Ectodermal cell (in vitro differentiated cells): ENCODE results near the gene CCDC50.

Experiments
- H3K27ac ChIP-seq: 2 replicates; pipeline ENCODE4 v1.7.0; 2013; ENCODE audit warnings: mild to moderate bottlenecking, low read depth, low read length; ENCODE audit not compliant: insufficient read depth, poor library complexity, severe bottlenecking
- H3K27me3 ChIP-seq: 2 replicates; pipeline ENCODE4 v1.7.0; 2013; ENCODE audit warnings: mild to moderate bottlenecking, low read length; ENCODE audit not compliant: insufficient read depth, control insufficient read depth, poor library complexity, severe bottlenecking
- H3K36me3 ChIP-seq: one replicate; pipeline ENCODE4 v1.7.0; 2013; ENCODE audit warnings: low read length; ENCODE audit not compliant: control insufficient read depth, insufficient read depth
- H3K4me1 ChIP-seq: one replicate; pipeline ENCODE4 v1.7.0; 2013; ENCODE audit warnings: low read length; ENCODE audit not compliant: control insufficient read depth, insufficient read depth
- H3K4me3 ChIP-seq: 2 replicates; pipeline ENCODE4 v1.7.0; 2013; ENCODE audit warnings: low read depth, low read length, control low read depth; ENCODE audit not compliant: insufficient read depth
- H3K9me3 ChIP-seq: 2 replicates; pipeline ENCODE4 v1.7.0; 2013; ENCODE audit warnings: mild to moderate bottlenecking, low read length, moderate library complexity; ENCODE audit not compliant: control insufficient read depth
- WGBS, 2 experiments: methylation state at CpG; one replicate each; pipeline ENCODE4 v1.1.7; 2013; ENCODE audit warnings: missing lambda C conversion rate in 2 of 2; 5-methylcytosine and 5-hydroxymethylcytosine counted together

The CCDC50 gene

DNA sequence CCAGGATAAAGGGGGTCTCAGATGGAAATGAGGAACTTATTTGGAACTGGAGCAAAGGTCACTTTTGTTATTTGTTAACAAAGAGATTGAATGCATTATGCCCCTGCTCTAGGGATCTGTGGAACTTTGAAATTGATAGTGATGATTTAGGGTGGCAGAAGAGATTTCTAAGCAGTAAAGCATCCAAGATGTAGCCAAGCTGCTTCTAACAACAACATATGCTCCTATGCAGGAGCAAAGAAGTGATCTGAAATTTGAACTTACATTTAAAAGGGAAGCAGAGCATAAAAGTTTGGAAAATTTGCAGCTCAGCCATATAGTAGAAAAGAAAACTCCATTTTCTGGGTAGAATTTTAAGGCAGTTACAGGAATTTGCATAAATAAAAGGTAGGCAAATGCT, 30.3 kb upstream of the CCDC50 start:
- no peaks in the 10 kb centered on the region for H3K9me3 ChIP-seq
- no peak overlapping the region for H3K4me3 ChIP-seq
- no peaks in the 10 kb centered on the region for H3K36me3 ChIP-seq
- H3K27me3 ChIP-seq: no peaks in the 10 kb centered on the region
- no peaks in the 10 kb centered on the region for H3K4me1 ChIP-seq
- no peak overlapping the region for H3K27ac ChIP-seq

DNA sequence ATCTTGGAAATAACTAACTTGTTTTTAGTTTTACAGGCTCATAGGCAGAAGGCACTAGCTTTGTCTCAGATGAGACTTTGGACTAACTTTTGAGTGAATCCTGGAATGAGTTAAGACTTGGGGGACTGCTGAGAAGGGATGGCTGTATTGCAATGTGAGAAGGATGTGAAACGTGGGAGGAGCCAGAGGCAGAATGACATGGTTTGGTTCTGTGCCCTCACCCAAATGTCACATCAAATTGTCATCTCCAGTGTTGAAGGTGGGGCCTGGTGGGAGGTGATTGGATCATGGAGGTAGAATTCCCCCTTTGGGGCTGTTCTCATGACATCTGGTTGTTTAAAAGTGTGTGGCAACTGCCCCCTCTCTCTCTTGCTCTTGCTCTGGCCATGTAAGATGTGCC, 28.8 kb upstream of the CCDC50 start:
- WGBS, 2 experiments: 79% methylated on average over 1 of the region's 1 CpG
- Histone ChIP-seq H3K27ac (no peak overlapping the region), H3K9me3 (no peaks in the 10 kb centered on the region), H3K4me3 (no peak overlapping the region), H3K36me3 (no peaks in the 10 kb centered on the region), H3K27me3 (no peaks in the 10 kb centered on the region), H3K4me1 (no peaks in the 10 kb centered on the region)

DNA sequence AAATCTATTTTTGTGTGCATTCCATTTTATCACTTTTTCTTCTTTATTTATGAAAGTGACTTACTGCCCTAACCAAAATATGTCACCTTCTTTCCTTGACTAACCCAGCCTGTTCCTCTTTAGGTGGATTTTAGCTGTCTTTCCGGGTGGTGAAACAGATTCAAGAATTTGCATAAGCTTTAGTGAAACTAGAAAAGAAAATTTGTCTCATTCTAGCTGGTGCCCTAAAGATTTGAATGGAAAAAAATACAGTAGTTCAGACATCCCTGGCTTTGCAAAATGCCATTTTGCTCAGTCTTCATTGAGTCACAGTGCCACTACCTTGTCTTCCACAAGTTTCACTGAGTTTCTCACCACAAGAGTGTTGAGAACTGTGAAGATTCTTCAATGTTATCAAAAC, 28.2 kb upstream of the CCDC50 start:
- H3K36me3 ChIP-seq: no peaks in the 10 kb centered on the region
- no peak overlapping the region for H3K27ac ChIP-seq
- WGBS, 2 experiments: 100% methylated on average over 1 of the region's 1 CpG

DNA sequence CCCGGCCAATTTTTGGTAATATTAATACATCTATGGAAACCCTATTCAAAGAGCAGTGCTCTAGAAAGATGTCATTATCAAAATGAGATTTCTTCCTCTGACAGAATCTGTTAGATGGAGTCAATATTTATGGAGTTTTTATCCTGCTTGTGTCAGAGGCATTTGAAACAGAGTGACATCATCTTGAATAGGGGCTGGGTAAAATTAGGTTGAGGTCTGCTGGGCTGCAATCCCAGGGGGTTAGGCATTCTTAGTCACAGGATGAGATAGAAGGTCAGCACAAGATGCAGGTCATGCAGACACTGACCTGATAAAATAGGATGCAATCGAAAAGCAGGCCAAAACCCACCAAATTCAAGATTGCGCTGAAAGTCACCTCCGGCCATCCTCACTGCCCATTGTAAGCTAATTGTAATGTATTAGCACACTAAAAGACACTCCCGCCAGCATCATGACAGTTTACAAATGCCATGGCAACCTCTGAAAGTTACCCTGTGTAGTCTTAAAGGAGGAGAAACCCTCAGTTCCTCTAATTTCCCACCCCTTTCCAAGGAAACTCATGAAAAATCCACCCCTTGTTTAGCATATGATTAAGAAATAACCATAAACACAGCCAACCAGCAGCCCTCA, 27.3 kb upstream of the CCDC50 start:
- H3K27ac ChIP-seq: no peak overlapping the region
- H3K36me3 ChIP-seq: no peaks in the 10 kb centered on the region
- no peaks in the 10 kb centered on the region for H3K4me1 ChIP-seq
- H3K4me3 ChIP-seq: no peak overlapping the region
- 71 to 95% methylated on average over 5 of the region's 5 CpGs for WGBS, 2 experiments
- H3K27me3 ChIP-seq: no peaks in the 10 kb centered on the region
- no peaks in the 10 kb centered on the region for H3K9me3 ChIP-seq

More for the DNA sequence above, 28.2 kb upstream of the CCDC50 start:
- Histone ChIP-seq H3K9me3 (no peaks in the 10 kb centered on the region), H3K27me3 (no peaks in the 10 kb centered on the region), H3K4me1 (no peaks in the 10 kb centered on the region), H3K4me3 (no peak overlapping the region)

DNA sequence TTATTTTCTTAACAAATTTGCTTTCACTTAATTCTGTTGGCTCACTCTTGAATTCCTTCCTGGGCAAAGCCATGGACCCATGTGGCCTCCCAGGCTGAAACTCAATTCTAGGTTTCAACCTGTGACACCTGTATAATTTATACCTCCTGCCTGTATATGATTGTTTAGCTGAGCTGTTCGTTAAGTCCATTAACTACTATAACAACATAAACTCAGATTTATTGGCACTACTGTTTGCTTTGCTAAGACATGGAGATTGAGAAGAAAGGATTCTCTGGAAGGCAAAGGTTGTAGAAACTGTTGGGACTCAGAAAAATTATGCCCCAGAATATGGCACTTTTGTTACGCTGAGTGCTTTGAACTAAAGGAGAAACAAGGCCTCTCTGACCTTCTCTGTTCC, 26.7 kb upstream of the CCDC50 start:
- Histone ChIP-seq H3K4me1 (no peaks in the 10 kb centered on the region), H3K27me3 (no peaks in the 10 kb centered on the region), H3K36me3 (no peaks in the 10 kb centered on the region), H3K4me3 (no peak overlapping the region), H3K9me3 (no peaks in the 10 kb centered on the region), H3K27ac (no peak overlapping the region)
- 92 to 96% methylated on average over 1 of the region's 2 CpGs for WGBS, 2 experiments

GRCh38 chr3:191303596-191303995, 25.6 kb upstream of the CCDC50 start:
- Histone ChIP-seq H3K9me3 (no peaks in the 10 kb centered on the region), H3K4me3 (no peak overlapping the region), H3K4me1 (no peaks in the 10 kb centered on the region), H3K27ac (no peak overlapping the region), H3K36me3 (no peaks in the 10 kb centered on the region), H3K27me3 (no peaks in the 10 kb centered on the region)
- WGBS, 2 experiments: 95 to 98% methylated on average over 3 of the region's 3 CpGs

GRCh38 chr3:191306428-191306827, 22.8 kb upstream of the CCDC50 start:
- Histone ChIP-seq H3K4me1 (no peaks in the 10 kb centered on the region), H3K36me3 (no peaks in the 10 kb centered on the region), H3K9me3 (no peaks in the 10 kb centered on the region), H3K27ac (no peak overlapping the region), H3K4me3 (no peak overlapping the region), H3K27me3 (no peaks in the 10 kb centered on the region)
- WGBS, 2 experiments: 84 to 96% methylated on average over 4 of the region's 4 CpGs

DNA sequence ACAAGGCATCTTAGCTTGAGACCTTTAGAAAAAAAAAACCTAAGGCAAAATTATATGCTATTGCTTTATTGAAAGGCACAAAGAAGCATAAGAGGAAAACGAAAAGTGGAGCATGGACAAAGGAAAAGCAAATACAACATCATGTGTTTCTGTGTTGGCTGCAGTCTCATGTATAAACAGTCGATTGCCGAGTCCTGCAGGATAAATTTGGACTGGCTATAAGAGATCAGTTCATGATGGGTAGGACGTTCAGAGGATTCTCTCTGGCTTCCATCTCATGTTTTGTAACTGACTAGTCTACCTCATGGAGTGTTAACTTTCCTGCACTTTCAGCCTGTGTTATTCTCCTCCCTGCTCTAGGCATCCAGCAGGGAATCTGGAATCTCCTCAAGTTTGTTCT, 21.9 kb upstream of the CCDC50 start:
- Histone ChIP-seq H3K4me1 (no peaks in the 10 kb centered on the region), H3K9me3 (no peaks in the 10 kb centered on the region), H3K27ac (no peak overlapping the region), H3K27me3 (no peaks in the 10 kb centered on the region), H3K36me3 (no peaks in the 10 kb centered on the region), H3K4me3 (no peak overlapping the region)
- 93% methylated on average over 4 of the region's 4 CpGs for WGBS, 2 experiments

- H3K4me3 ChIP-seq: no peak overlapping the region
- H3K9me3 ChIP-seq: no peaks in the 10 kb centered on the region
- no peaks in the 10 kb centered on the region for H3K27me3 ChIP-seq
- WGBS, 2 experiments: 94 to 100% methylated on average over 1 to 2 of the region's 2 CpGs
- H3K27ac ChIP-seq: no peak overlapping the region
- H3K4me1 ChIP-seq: no peaks in the 10 kb centered on the region
- H3K36me3 ChIP-seq: no peaks in the 10 kb centered on the region
These were observed 15.9 kb upstream of the CCDC50 start for GRCh38 chr3:191313296-191313695.

DNA sequence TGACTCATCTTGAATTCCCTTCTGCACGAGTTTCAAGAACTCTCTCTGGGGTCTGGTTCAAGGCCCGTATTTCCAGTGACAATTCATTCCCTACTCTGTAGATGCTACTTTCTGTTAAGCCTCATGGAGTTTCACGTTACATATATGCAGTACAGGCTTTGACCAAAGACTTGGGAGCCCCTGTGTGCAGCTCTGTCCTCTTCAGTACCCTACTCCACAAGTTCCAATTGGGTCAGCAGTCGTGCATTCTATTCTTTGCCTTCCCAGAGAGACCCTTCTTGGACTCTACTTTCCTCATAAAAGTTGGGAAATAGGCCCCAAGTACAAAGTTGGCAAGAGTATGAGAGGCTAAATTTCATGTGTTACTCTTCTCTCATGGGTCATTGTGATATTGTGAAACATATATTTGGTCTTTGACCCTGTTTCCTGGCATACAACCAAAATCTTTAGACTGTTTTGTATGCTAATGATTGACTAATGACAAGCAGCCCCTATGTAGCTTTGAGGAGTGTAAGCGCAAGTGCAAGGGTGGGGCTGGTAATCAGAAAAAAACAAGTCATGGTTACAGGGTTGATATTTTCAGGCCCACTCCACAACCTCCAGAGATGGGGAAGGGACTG, 15.0 kb upstream of the CCDC50 start:
- Histone ChIP-seq H3K27me3 (no peaks in the 10 kb centered on the region), H3K4me1 (no peaks in the 10 kb centered on the region), H3K27ac (no peak overlapping the region), H3K4me3 (no peak overlapping the region), H3K36me3 (no peaks in the 10 kb centered on the region), H3K9me3 (no peaks in the 10 kb centered on the region)
- WGBS, 2 experiments: 89 to 90% methylated on average over 5 of the region's 5 CpGs
